Esophagus squamous epithelium (tissue), 5 donors: Measurements from ENCODE around the gene RAPGEF1. TPM values are rescaled to one million over a fixed set of nuclear protein-coding genes. Genes with fewer than 3 reads are reported as not detected.

Experiments used
- DNase-seq: peaks from one replicate; lab custom pipeline; 2025; lab: John Stamatoyannopoulos, UW
- H3K27ac ChIP-seq, 4 donors: fragments of 200-600 bp; sonication (generic); one replicate each; pipeline ENCODE4 v1.5.1; 2016 to 2019; ENCODE audit warnings: mild to moderate bottlenecking in 1 of 4
- H3K27me3 ChIP-seq, 4 donors: fragments of 200-600 bp; sonication (generic); 1 replicate in 3 of 4; 2 replicates in 1 of 4; pipeline versions ENCODE4 v1.5.1 to v1.6.0; 2017 to 2021; ENCODE audit warnings: antibody characterized with exemption in 1 of 4
- H3K36me3 ChIP-seq, 3 donors: fragments of 200-600 bp; sonication (generic); one replicate each; pipeline ENCODE4 v1.5.1; 2016 to 2019
- H3K4me1 ChIP-seq, 3 donors: fragments of 200-600 bp; sonication (generic); one replicate each; pipeline ENCODE4 v1.5.1; 2017 to 2019
- H3K4me3 ChIP-seq, 4 donors: fragments of 200-600 bp; sonication (generic); 1 replicate in 3 of 4; 2 replicates in 1 of 4; pipeline ENCODE4 v1.5.1; 2016 to 2019; ENCODE audit warnings: mild to moderate bottlenecking in 2 of 4, moderate library complexity in 1 of 4
- H3K9me3 ChIP-seq, 3 donors: fragments of 200-600 bp; sonication (generic); one replicate each; pipeline ENCODE4 v1.5.1; 2016 to 2019
- POLR2A ChIP-seq, 4 donors: fragments of 450-650 bp; IDR thresholded peaks; one replicate each; pipeline ENCODE4 v1.6.1; 2017; ENCODE audit warnings: antibody characterized with exemption in 4 of 4, mild to moderate bottlenecking in 4 of 4, moderate library complexity in 3 of 4
- WGBS, 2 donors: methylation state at CpG; one replicate each; pipeline ENCODE4 v1.1.5; 2018; 5-methylcytosine and 5-hydroxymethylcytosine counted together
- intact Hi-C: fragments of 100-400 bp; cut with DNase I; formaldehyde crosslinking; loops from one replicate; pipeline ENCODE4 v1.15.0; 2022
- total RNA-seq, 4 donors: library from RNA; depleted of rRNA; stranded (reverse); fragments of >200 nt; gene quantifications; one replicate each; pipeline ENCODE4 v1.1.0, GENCODE V29; 2016
- TF ChIP-seq, protein P1 (sequence below), 6 experiments: fragments of 450-650 bp in 4 of 6; fragments of 200-600 bp in 2 of 6; sonication (generic) in 2 of 6; IDR thresholded peaks; one replicate each; pipeline ENCODE4 v1.5.1; 2016 to 2019; ENCODE audit warnings: antibody characterized with exemption in 6 of 6, mild to moderate bottlenecking in 4 of 6, moderate library complexity in 4 of 6
- donor health status: DM: yes; HTN: yes; CAD: no.

Gene RAPGEF1
- total RNA-seq, 4 donors from 2014 or later = 12.2 to 40.4 (median 19.0) TPM

DNA sequence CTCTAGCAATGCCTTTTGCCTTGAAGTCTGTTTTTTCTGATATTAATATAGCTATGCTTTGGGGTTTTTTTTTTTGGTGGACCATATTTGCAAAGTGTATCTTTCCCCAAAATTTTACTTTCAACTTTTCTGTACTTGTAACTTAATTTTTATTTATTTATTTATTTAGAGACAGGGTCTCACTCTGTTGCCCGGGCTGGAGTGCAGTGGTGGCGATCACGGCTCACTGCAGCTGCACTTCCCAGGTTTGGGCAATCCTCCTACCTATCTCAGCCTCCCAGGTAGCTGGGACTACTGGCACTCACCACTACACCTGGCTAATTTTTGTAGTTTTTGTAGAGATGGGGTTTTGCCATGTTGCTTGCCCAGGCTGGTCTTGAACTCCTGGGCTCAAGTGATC is 173.7 kb downstream of the RAPGEF1 start:
- intact Hi-C loops = no loop called here
- H3K9me3 ChIP-seq = peaks cover 0 to 9% (median 7%) of the 10 kb centered on the region in 3 donors
- 85 to 94% methylated on average over 3 of the region's 3 CpGs for WGBS, 2 donors
- TF ChIP-seq, protein P1, sequence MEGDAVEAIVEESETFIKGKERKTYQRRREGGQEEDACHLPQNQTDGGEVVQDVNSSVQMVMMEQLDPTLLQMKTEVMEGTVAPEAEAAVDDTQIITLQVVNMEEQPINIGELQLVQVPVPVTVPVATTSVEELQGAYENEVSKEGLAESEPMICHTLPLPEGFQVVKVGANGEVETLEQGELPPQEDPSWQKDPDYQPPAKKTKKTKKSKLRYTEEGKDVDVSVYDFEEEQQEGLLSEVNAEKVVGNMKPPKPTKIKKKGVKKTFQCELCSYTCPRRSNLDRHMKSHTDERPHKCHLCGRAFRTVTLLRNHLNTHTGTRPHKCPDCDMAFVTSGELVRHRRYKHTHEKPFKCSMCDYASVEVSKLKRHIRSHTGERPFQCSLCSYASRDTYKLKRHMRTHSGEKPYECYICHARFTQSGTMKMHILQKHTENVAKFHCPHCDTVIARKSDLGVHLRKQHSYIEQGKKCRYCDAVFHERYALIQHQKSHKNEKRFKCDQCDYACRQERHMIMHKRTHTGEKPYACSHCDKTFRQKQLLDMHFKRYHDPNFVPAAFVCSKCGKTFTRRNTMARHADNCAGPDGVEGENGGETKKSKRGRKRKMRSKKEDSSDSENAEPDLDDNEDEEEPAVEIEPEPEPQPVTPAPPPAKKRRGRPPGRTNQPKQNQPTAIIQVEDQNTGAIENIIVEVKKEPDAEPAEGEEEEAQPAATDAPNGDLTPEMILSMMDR (IDR thresholded peaks at IDR 0.05) = no peak
- TF ChIP-seq POLR2A (IDR thresholded peaks at IDR 0.05) = no peak
- H3K4me3 ChIP-seq = no peak overlapping the region
- no peak overlapping the region for H3K27ac ChIP-seq
- peaks cover 0 to 4% (median 0%) of the 10 kb centered on the region in 3 donors for H3K36me3 ChIP-seq
- no peak for DNase-seq
- no peaks in the 10 kb centered on the region for H3K4me1 ChIP-seq
- no peaks in the 10 kb centered on the region for H3K27me3 ChIP-seq

DNA sequence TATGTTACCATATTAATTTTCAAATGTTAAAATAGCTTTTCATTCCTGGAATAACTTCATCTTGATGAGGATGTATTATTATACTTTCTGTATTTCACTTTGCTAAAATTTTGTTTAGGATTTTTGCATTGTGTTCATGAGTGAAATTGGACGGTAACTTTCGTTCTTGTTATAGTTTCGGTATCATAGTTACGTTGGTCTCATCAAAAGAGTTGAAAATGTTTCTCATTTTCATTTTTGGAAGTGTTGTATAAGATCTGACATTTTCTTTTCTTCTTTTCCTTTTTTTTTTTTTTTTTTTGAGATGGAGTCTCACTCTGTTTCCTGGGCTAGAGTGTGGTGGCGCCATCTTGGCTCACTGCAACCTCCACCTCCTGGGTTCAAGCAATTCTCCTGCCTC is 174.5 kb downstream of the RAPGEF1 start:
- Histone ChIP-seq H3K27me3 (no peaks in the 10 kb centered on the region), H3K36me3 (no peaks in the 10 kb centered on the region), H3K27ac (no peak overlapping the region), H3K4me1 (no peaks in the 10 kb centered on the region), H3K9me3 (peaks cover 0 to 10% (median 9%) of the 10 kb centered on the region in 3 donors), H3K4me3 (no peak overlapping the region)
- no peak for DNase-seq
- intact Hi-C loops = no loop called here
- TF ChIP-seq, protein P1 (IDR thresholded peaks at IDR 0.05) = no peak
- no peak for TF ChIP-seq POLR2A (IDR thresholded peaks at IDR 0.05)
- 72 to 88% methylated on average over 5 of the region's 5 CpGs for WGBS, 2 donors

DNA sequence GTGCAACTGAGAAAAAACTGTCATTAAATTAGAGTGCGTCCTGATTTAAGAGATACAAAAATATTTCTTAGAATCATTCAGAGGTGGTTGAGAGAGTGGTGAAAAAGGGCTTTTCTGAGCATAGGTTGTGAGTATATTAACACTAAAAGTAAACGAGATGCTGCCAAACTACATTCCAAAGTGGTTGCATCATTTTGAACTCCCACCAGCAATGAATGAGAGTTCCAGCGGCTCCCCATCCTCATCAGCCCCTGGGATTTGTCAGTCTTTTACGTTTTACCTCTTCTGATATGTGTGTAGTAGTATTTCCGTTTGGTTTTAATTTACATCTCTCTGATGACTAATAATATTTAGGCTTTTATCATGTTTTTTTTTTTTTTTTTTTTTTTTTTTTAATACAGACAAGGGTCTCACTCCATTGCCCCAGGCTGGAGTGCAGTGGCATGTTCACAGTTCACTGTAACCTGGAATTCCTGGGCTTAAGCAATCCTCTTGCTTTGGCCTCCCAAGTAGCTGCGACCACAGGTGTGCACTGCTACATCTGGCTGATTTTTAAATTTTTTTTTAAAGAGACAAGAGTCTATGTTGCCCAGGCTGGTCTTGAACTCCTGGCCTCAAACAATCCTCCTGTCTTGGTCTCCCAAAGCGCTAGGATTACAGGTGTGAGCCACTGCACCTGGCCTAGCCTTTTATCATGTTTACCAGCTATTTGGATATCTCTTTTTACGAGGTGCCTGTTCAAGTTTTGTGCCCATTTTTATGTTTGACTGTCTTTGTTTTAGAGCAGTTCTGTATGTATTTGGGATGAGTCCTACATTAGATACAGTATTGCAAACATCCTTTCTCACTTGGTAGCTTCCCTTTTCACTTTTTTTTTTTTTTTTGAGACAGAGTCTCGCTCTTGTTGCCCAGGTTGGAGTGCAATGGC is 177.6 kb downstream of the RAPGEF1 start:
- Histone ChIP-seq H3K27me3 (no peaks in the 10 kb centered on the region), H3K27ac (no peak overlapping the region), H3K36me3 (no peaks in the 10 kb centered on the region), H3K4me1 (no peaks in the 10 kb centered on the region), H3K9me3 (peaks cover 0 to 13% (median 9%) of the 10 kb centered on the region in 3 donors), H3K4me3 (no peak overlapping the region)
- TF ChIP-seq POLR2A (IDR thresholded peaks at IDR 0.05) = no peak
- TF ChIP-seq, protein P1 (IDR thresholded peaks at IDR 0.05) = no peak
- no peak for DNase-seq
- 55 to 60% methylated on average over 9 of the region's 9 CpGs for WGBS, 2 donors
- intact Hi-C loops = no loop called here

DNA sequence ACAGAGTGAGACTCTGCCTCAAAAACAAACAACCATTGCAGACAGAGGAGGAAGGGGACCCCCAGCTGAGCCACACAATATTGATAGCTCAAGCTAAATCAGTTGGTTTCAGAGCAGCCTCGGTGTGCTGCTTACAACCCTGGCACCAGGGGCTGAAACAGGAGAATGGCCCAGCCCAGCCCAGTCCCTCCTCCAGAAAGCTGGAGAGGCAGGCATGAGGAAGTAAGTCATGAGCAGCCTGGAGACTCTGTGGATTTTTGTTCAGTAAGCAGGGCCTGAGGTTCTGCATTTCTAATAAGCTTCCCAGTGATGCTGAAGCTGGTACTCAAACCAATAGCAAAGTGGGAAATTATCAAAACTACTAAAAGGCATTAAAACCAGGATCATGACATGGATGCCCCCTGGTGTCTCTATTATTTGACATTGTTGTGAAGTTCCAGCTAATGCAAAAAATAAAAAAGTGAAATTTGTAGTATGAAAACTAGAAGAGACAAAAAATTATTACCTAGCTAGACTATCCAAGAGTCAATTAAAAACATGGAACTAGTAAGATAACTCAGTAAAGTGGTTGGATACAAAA is 180.4 kb downstream of the RAPGEF1 start:
- peaks cover 0 to 13% (median 9%) of the 10 kb centered on the region in 3 donors for H3K9me3 ChIP-seq
- H3K27ac ChIP-seq = no peak overlapping the region
- 75 to 80% methylated on average over 1 of the region's 1 CpG for WGBS, 2 donors
- intact Hi-C loops = no loop called here
- no peak for DNase-seq
- no peak for TF ChIP-seq POLR2A (IDR thresholded peaks at IDR 0.05)
- TF ChIP-seq, protein P1 (IDR thresholded peaks at IDR 0.05) = no peak
- peaks cover 0 to 27% (median 0%) of the 10 kb centered on the region in 4 donors for H3K27me3 ChIP-seq
- no peak overlapping the region for H3K4me3 ChIP-seq
- no peaks in the 10 kb centered on the region for H3K4me1 ChIP-seq
- H3K36me3 ChIP-seq = no peaks in the 10 kb centered on the region
